ENCODE data around the gene OR5B21.

OR5B21 gene

GRCh38 chr11:58493676-58494075, 14.2 kb downstream of the OR5B21 start:
- DNase-seq (ENCODE audit: low read depth in 2 of 2) = no peak

GRCh38 chr11:58490827-58491226, 17.1 kb downstream of the OR5B21 start:
- no peak for DNase-seq (ENCODE audit: low read depth in 2 of 2)

GRCh38 chr11:58487170-58487569, 20.7 kb downstream of the OR5B21 start:
- no peak for DNase-seq (ENCODE audit: low read depth in 2 of 2)

GRCh38 chr11:58485961-58486360, 21.9 kb downstream of the OR5B21 start:
- DNase-seq (ENCODE audit: low read depth in 2 of 2) = no peak

GRCh38 chr11:58471892-58472291, 36.0 kb downstream of the OR5B21 start:
- no peak for DNase-seq (ENCODE audit: low read depth in 2 of 2)

GRCh38 chr11:58466293-58466692, 41.6 kb downstream of the OR5B21 start:
- no peak for DNase-seq (ENCODE audit: low read depth in 2 of 2)

GRCh38 chr11:58465690-58466089, 42.2 kb downstream of the OR5B21 start:
- no peak for DNase-seq (ENCODE audit: low read depth in 2 of 2)

Data from activated CD4-positive, alpha-beta T cell treated with anti-CD3 and anti-CD28 coated beads for 24 hours (primary cell).